Keratinocyte (primary cell): Measurements from ENCODE around the gene KIF26A. TPM values are rescaled to one million over a fixed set of nuclear protein-coding genes. Genes with fewer than 3 reads are reported as not detected.

Experiments used
- DNase-seq: peaks from one replicate; pipeline ENCODE4 v3.0.0-alpha.2; 2011; ENCODE audit warnings: low read depth, missing footprints, low spot score
- FAIRE-seq: peaks from 2 replicates; lab custom pipeline; 2011; peaks lifted over from hg19 to GRCh38; lab: Jason Lieb, UNC
- H2AFZ ChIP-seq: 2 replicates; pipeline ENCODE4 v1.6.0; 2012; ENCODE audit warnings: low read length, control low read depth, inconsistent platforms; ENCODE audit not compliant: control insufficient read depth
- H3K27ac ChIP-seq: 2 replicates; pipeline ENCODE4 v1.5.1; 2011; ENCODE audit warnings: low read length; ENCODE audit not compliant: control insufficient read depth, insufficient read depth
- H3K27me3 ChIP-seq: 3 replicates; pipeline ENCODE4 v1.6.0; 2011; ENCODE audit warnings: low read length; ENCODE audit not compliant: control insufficient read depth, insufficient read depth; ENCODE audit errors: extremely low read depth
- H3K36me3 ChIP-seq, 2 experiments: 2 replicates in 1 of 2; 3 replicates in 1 of 2; pipeline ENCODE4 v1.5.1; 2011; ENCODE audit warnings: low read length in 2 of 2, mild to moderate bottlenecking in 1 of 2; ENCODE audit not compliant: control insufficient read depth in 2 of 2, insufficient read depth in 2 of 2; ENCODE audit errors: extremely low read depth in 1 of 2
- H3K4me1 ChIP-seq: 3 replicates; pipeline ENCODE4 v1.5.1; 2011; ENCODE audit warnings: low read length; ENCODE audit not compliant: control insufficient read depth, insufficient read depth; ENCODE audit errors: extremely low read depth
- H3K4me2 ChIP-seq: 3 replicates; pipeline ENCODE4 v1.6.0; 2011; ENCODE audit warnings: low read depth, low read length; ENCODE audit not compliant: control insufficient read depth, insufficient read depth; ENCODE audit errors: extremely low read depth
- H3K4me3 ChIP-seq, 3 experiments: fragments of 200-600 bp in 1 of 3; sonication (generic) in 1 of 3; 2 replicates in 2 of 3; 3 replicates in 1 of 3; pipeline ENCODE4 v1.5.1; 2011 to 2016; ENCODE audit warnings: low read length in 3 of 3, mild to moderate bottlenecking in 3 of 3, control low read depth in 2 of 3, inconsistent platforms in 1 of 3, low read depth in 1 of 3, mixed read lengths in 1 of 3, mixed run types in 1 of 3, moderate library complexity in 1 of 3; ENCODE audit not compliant: control insufficient read depth in 2 of 3, insufficient read depth in 2 of 3; ENCODE audit errors: extremely low read depth in 1 of 3
- H3K79me2 ChIP-seq: 2 replicates; pipeline ENCODE4 v1.6.0; 2012; ENCODE audit warnings: low read length; ENCODE audit not compliant: control insufficient read depth, insufficient read depth
- H3K9ac ChIP-seq: 3 replicates; pipeline ENCODE4 v1.6.0; 2011; ENCODE audit warnings: low read length; ENCODE audit not compliant: control insufficient read depth, insufficient read depth; ENCODE audit errors: extremely low read depth
- H3K9me1 ChIP-seq: 3 replicates; pipeline ENCODE4 v1.6.0; 2011; ENCODE audit warnings: low read length; ENCODE audit not compliant: control insufficient read depth, insufficient read depth; ENCODE audit errors: extremely low read depth
- H3K9me3 ChIP-seq: 2 replicates; pipeline ENCODE4 v1.5.1; 2012; ENCODE audit warnings: low read depth, low read length; ENCODE audit not compliant: control insufficient read depth
- H4K20me1 ChIP-seq: 3 replicates; pipeline ENCODE4 v1.6.0; 2011; ENCODE audit warnings: low read length; ENCODE audit not compliant: control insufficient read depth, insufficient read depth; ENCODE audit errors: extremely low read depth
- CTCF ChIP-seq, 3 experiments: IDR thresholded peaks in 1 of 3; conservative IDR thresholded peaks in 1 of 3; optimal IDR thresholded peaks in 1 of 3; 2 replicates in 2 of 3; 3 replicates in 1 of 3; pipeline versions ENCODE3 to v1.5.1; 2011; ENCODE audit warnings: low read length in 3 of 3, mild to moderate bottlenecking in 3 of 3, moderate library complexity in 2 of 3, control low read depth in 1 of 3, inconsistent platforms in 1 of 3; ENCODE audit not compliant: insufficient read depth in 2 of 3; ENCODE audit errors: extremely low read depth in 1 of 3
- EZH2 ChIP-seq: IDR thresholded peaks from one replicate; pipeline ENCODE4 v1.6.1; 2012; ENCODE audit warnings: inconsistent platforms, mild to moderate bottlenecking, low read length, moderate library complexity
- dilution Hi-C: fragments of 300-500 bp; cut with MboI; formaldehyde crosslinking; loops from one replicate; pipeline ENCODE4 v1.7.0; 2020; ENCODE audit warnings: low sequenced_read_pairs; ENCODE audit not compliant: extremely low pct_ligation_motif_present
- polyA plus RNA-seq, 5 experiments: library from polyadenylated mRNA; depleted of rRNA in 3 of 5; stranded (reverse) in 3 of 5; stranded (forward) in 1 of 5; unstranded in 1 of 5; fragments of >200 nt; gene quantifications; 1 replicate in 1 of 5; 2 replicates in 3 of 5; 3 replicates in 1 of 5; pipeline versions ENCODE4 v1.2.1 to v1.2.3, GENCODE V29; 2011 to 2012; ENCODE audit warnings: missing spikeins in 2 of 5, low read depth in 1 of 5, low replicate concordance in 1 of 5

Gene KIF26A
- polyA plus RNA-seq, 1 donor (not counting 4 experiments of a cell fraction or from before 2014, with no cell fraction given), result 0.07 TPM

GRCh38 chr14:104172880-104173279 is 34.5 kb downstream of the KIF26A start:
- DNase-seq (no peak), FAIRE-seq (no peak)
- Histone ChIP-seq H3K27ac (no peak overlapping the region), H3K4me1 (peaks cover 10% of the 10 kb centered on the region), H3K79me2 (no peaks in the 10 kb centered on the region), H3K9ac (no peak overlapping the region), H3K27me3 (peaks cover 9% of the 10 kb centered on the region), H3K9me3 (no peaks in the 10 kb centered on the region), H3K36me3 (no peaks in the 10 kb centered on the region), H3K4me3 (no peak overlapping the region), H2AFZ (no peak overlapping the region), H3K4me2 (no peak overlapping the region), H4K20me1 (no peaks in the 10 kb centered on the region), H3K9me1 (no peaks in the 10 kb centered on the region)
- dilution Hi-C loops, result no loop called here
- TF ChIP-seq CTCF (optimal IDR thresholded peaks at IDR 0.05 in 1 of 3, IDR thresholded peaks at IDR 0.05 in 1 of 3, conservative IDR thresholded peaks at IDR 0.05 in 1 of 3; ENCODE audit: extremely low read depth in 1 of 3, insufficient read depth in 2 of 3, low read length in 3 of 3), result no peak
- TF ChIP-seq EZH2, result no peak

- Histone ChIP-seq H2AFZ (no peak overlapping the region), H3K4me3 (no peak overlapping the region), H3K36me3 (no peaks in the 10 kb centered on the region), H3K4me2 (no peak overlapping the region), H3K9me3 (no peaks in the 10 kb centered on the region), H3K9ac (no peak overlapping the region), H4K20me1 (no peaks in the 10 kb centered on the region), H3K27ac (no peak overlapping the region), H3K27me3 (peaks cover 9% of the 10 kb centered on the region), H3K9me1 (no peaks in the 10 kb centered on the region), H3K79me2 (no peaks in the 10 kb centered on the region), H3K4me1 (peaks cover 10% of the 10 kb centered on the region)
- dilution Hi-C loops, result no loop called here
- DNase-seq (no peak), FAIRE-seq (no peak)
- TF ChIP-seq EZH2, result no peak
- no peak for TF ChIP-seq CTCF (optimal IDR thresholded peaks at IDR 0.05 in 1 of 3, IDR thresholded peaks at IDR 0.05 in 1 of 3, conservative IDR thresholded peaks at IDR 0.05 in 1 of 3; ENCODE audit: extremely low read depth in 1 of 3, insufficient read depth in 2 of 3, low read length in 3 of 3)
These were observed 35.7 kb downstream of the KIF26A start for GRCh38 chr14:104174051-104174450.
